ENCODE results near the gene GRIK1. TPM values are rescaled to one million over a fixed set of nuclear protein-coding genes. Genes with fewer than 3 reads are reported as not detected.

GRIK1 gene
- total and polyA plus RNA-seq, 2 experiments from 2014 or later = not detected

GRCh38 chr21:29549614-29550013 lies 390.2 kb downstream of the GRIK1 start:
- Histone ChIP-seq H3K9me2 (ENCODE audit: insufficient read depth) (no peaks in the 10 kb centered on the region), H3K36me3 (ENCODE audit: low read depth) (no peaks in the 10 kb centered on the region), H3K4me2 (ENCODE audit: unreplicated experiment) (no peak overlapping the region), H3K9ac (no peak overlapping the region), H2AFZ (no peak overlapping the region), H3K4me3 (no peak overlapping the region), H4K20me1 (ENCODE audit: insufficient read depth) (no peaks in the 10 kb centered on the region), H3F3A (ENCODE audit: insufficient read depth) (no peaks in the 10 kb centered on the region), H3K9me3 (ENCODE audit: low read depth) (no peaks in the 10 kb centered on the region), H3K27ac (no peak overlapping the region), H3K27me3 (replicated peaks; ENCODE audit: insufficient read depth) (no peaks in the 10 kb centered on the region), H3K4me1 (ENCODE audit: insufficient read depth) (no peaks in the 10 kb centered on the region), H3K79me2 (ENCODE audit: insufficient read depth) (no peaks in the 10 kb centered on the region)
- 96 to 97% methylated on average over 9 of the region's 9 CpGs for WGBS, 2 experiments (ENCODE audit: low coverage in 1 of 2, low lambda C conversion rate in 2 of 2, missing lambda C conversion rate in 2 of 2)
- in situ Hi-C loops (cut with MboI) = no loop called here
- TF ChIP-seq EZH2phosphoT487 (IDR thresholded peaks at IDR 0.05; ENCODE audit: insufficient read depth, low read depth) (no peak), EZH2 (IDR thresholded peaks at IDR 0.05; ENCODE audit: insufficient read depth, poor library complexity, severe bottlenecking) (no peak)
- no peak for DNase-seq

- TF ChIP-seq EZH2phosphoT487 (IDR thresholded peaks at IDR 0.05; ENCODE audit: insufficient read depth, low read depth) (no peak), EZH2 (IDR thresholded peaks at IDR 0.05; ENCODE audit: insufficient read depth, poor library complexity, severe bottlenecking) (no peak)
- no peak for DNase-seq
- Histone ChIP-seq H3K9ac (no peak overlapping the region), H3F3A (ENCODE audit: insufficient read depth) (no peaks in the 10 kb centered on the region), H4K20me1 (ENCODE audit: insufficient read depth) (no peaks in the 10 kb centered on the region), H3K79me2 (ENCODE audit: insufficient read depth) (no peaks in the 10 kb centered on the region), H3K4me1 (ENCODE audit: insufficient read depth) (no peaks in the 10 kb centered on the region), H3K4me3 (no peak overlapping the region), H3K4me2 (ENCODE audit: unreplicated experiment) (no peak overlapping the region), H3K9me2 (ENCODE audit: insufficient read depth) (no peaks in the 10 kb centered on the region), H3K27ac (no peak overlapping the region), H2AFZ (no peak overlapping the region), H3K36me3 (ENCODE audit: low read depth) (no peaks in the 10 kb centered on the region), H3K27me3 (replicated peaks; ENCODE audit: insufficient read depth) (no peaks in the 10 kb centered on the region), H3K9me3 (ENCODE audit: low read depth) (no peaks in the 10 kb centered on the region)
- 97 to 100% methylated on average over 1 of the region's 1 CpG for WGBS, 2 experiments (ENCODE audit: low coverage in 1 of 2, low lambda C conversion rate in 2 of 2, missing lambda C conversion rate in 2 of 2)
- in situ Hi-C loops (cut with MboI) = no loop called here
These were observed 391.8 kb downstream of the GRIK1 start for GRCh38 chr21:29547998-29548397.

GRCh38 chr21:29546071-29546470 lies 393.7 kb downstream of the GRIK1 start:
- Histone ChIP-seq H2AFZ (no peak overlapping the region), H3K79me2 (ENCODE audit: insufficient read depth) (no peaks in the 10 kb centered on the region), H3K9me2 (ENCODE audit: insufficient read depth) (no peaks in the 10 kb centered on the region), H4K20me1 (ENCODE audit: insufficient read depth) (no peaks in the 10 kb centered on the region), H3K4me3 (no peak overlapping the region), H3K4me1 (ENCODE audit: insufficient read depth) (no peaks in the 10 kb centered on the region), H3K36me3 (ENCODE audit: low read depth) (no peaks in the 10 kb centered on the region), H3K9ac (no peak overlapping the region), H3K9me3 (ENCODE audit: low read depth) (no peaks in the 10 kb centered on the region), H3K4me2 (ENCODE audit: unreplicated experiment) (no peak overlapping the region), H3K27ac (no peak overlapping the region), H3F3A (ENCODE audit: insufficient read depth) (no peaks in the 10 kb centered on the region), H3K27me3 (replicated peaks; ENCODE audit: insufficient read depth) (no peaks in the 10 kb centered on the region)
- no peak for TF ChIP-seq EZH2 (IDR thresholded peaks at IDR 0.05; ENCODE audit: insufficient read depth, poor library complexity, severe bottlenecking)
- no peak for TF ChIP-seq EZH2phosphoT487 (IDR thresholded peaks at IDR 0.05; ENCODE audit: insufficient read depth, low read depth)
- 99 to 100% methylated on average over 3 of the region's 3 CpGs for WGBS, 2 experiments (ENCODE audit: low coverage in 1 of 2, low lambda C conversion rate in 2 of 2, missing lambda C conversion rate in 2 of 2)
- DNase-seq = peak; percentile 8
- in situ Hi-C loops (cut with MboI) = no loop called here

- DNase-seq = no peak
These were observed 399.5 kb downstream of the GRIK1 start for GRCh38 chr21:29540289-29540688.

GRCh38 chr21:29538115-29538514 lies 401.7 kb downstream of the GRIK1 start:
- in situ Hi-C loops (cut with MboI) = no loop called here
- Histone ChIP-seq H3K79me2 (ENCODE audit: insufficient read depth) (no peaks in the 10 kb centered on the region), H3K9me2 (ENCODE audit: insufficient read depth) (no peaks in the 10 kb centered on the region), H3K4me1 (ENCODE audit: insufficient read depth) (peaks cover 22% of the 10 kb centered on the region), H3K4me2 (ENCODE audit: unreplicated experiment) (peak overlapping the region; percentile 26), H2AFZ (peak overlapping the region; percentile 0; the same call in 1 of the 2 replicates), H3K9ac (no peak overlapping the region), H4K20me1 (ENCODE audit: insufficient read depth) (no peaks in the 10 kb centered on the region), H3F3A (ENCODE audit: insufficient read depth) (peaks cover 9% of the 10 kb centered on the region; the same call in 1 of the 2 replicates), H3K27me3 (replicated peaks; ENCODE audit: insufficient read depth) (no peaks in the 10 kb centered on the region), H3K9me3 (ENCODE audit: low read depth) (no peaks in the 10 kb centered on the region), H3K4me3 (no peak overlapping the region), H3K36me3 (ENCODE audit: low read depth) (no peaks in the 10 kb centered on the region), H3K27ac (no peak overlapping the region)
- TF ChIP-seq EZH2 (IDR thresholded peaks at IDR 0.05; ENCODE audit: insufficient read depth, poor library complexity, severe bottlenecking) = no peak
- no peak for TF ChIP-seq EZH2phosphoT487 (IDR thresholded peaks at IDR 0.05; ENCODE audit: insufficient read depth, low read depth)
- DNase-seq = peak; percentile 55

More at GRCh38 chr21:29540289-29540688, 399.5 kb downstream of the GRIK1 start:
- in situ Hi-C loops (cut with MboI) = no loop called here
- no peak overlapping the region for H3K9ac ChIP-seq
- no peaks in the 10 kb centered on the region for H4K20me1 ChIP-seq (ENCODE audit: insufficient read depth)
- peaks cover 9% of the 10 kb centered on the region; the same call in 1 of the 2 replicates for H3F3A ChIP-seq (ENCODE audit: insufficient read depth)
- 95 to 98% methylated on average over 1 of the region's 1 CpG for WGBS, 2 experiments (ENCODE audit: low coverage in 1 of 2, low lambda C conversion rate in 2 of 2, missing lambda C conversion rate in 2 of 2)
- TF ChIP-seq EZH2 (IDR thresholded peaks at IDR 0.05; ENCODE audit: insufficient read depth, poor library complexity, severe bottlenecking) (no peak), EZH2phosphoT487 (IDR thresholded peaks at IDR 0.05; ENCODE audit: insufficient read depth, low read depth) (no peak)
- peaks cover 22% of the 10 kb centered on the region for H3K4me1 ChIP-seq (ENCODE audit: insufficient read depth)
- no peaks in the 10 kb centered on the region for H3K27me3 ChIP-seq (replicated peaks; ENCODE audit: insufficient read depth)
- no peak overlapping the region for H3K4me3 ChIP-seq
- peak overlapping the region; percentile 3 for H3K4me2 ChIP-seq (ENCODE audit: unreplicated experiment)
- no peaks in the 10 kb centered on the region for H3K9me2 ChIP-seq (ENCODE audit: insufficient read depth)
- no peak overlapping the region for H2AFZ ChIP-seq
- H3K27ac ChIP-seq = no peak overlapping the region
- H3K9me3 ChIP-seq (ENCODE audit: low read depth) = no peaks in the 10 kb centered on the region
- no peaks in the 10 kb centered on the region for H3K79me2 ChIP-seq (ENCODE audit: insufficient read depth)
- H3K36me3 ChIP-seq (ENCODE audit: low read depth) = no peaks in the 10 kb centered on the region
